Measurements from ENCODE around the gene RRP1B.

DNA sequence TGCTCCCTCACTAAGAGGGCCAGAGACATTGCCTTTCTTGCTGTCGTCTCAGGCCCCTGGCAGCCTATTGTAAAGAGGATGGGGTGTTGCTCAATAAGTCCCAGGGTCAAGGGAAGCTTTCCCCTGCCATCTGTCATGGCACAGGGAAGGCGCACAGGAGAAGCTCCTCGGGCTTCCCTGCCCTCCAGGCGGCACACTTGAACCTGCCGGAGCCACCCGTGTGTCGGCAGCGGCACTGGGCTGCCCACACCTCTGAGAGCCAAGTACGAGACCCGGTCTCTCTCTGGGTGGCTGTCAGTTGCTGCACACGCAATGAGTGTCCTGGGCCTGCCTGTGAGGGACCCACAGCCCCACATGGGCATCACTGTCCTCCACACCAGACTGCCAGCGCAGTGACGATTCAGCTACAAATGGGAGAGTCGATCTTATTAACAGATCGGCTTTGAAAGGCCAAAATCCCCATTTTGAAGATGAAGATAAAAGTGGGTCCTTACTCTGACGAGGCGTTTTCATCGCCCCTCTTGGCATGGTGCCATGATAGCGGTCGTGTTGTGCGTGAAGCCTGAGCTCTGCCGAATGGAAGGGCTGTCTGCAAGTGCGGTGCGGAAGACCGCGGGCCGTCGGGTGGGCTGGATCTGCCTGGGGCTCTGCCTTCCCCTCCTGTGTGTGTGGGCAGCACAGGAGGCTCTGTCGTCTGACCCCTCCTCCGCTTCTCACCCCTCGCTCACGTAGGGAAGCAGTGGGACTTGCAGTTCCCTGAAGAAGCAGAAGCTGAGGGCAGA lies 30.4 kb downstream of the RRP1B start:
- TF ChIP-seq, protein P1, sequence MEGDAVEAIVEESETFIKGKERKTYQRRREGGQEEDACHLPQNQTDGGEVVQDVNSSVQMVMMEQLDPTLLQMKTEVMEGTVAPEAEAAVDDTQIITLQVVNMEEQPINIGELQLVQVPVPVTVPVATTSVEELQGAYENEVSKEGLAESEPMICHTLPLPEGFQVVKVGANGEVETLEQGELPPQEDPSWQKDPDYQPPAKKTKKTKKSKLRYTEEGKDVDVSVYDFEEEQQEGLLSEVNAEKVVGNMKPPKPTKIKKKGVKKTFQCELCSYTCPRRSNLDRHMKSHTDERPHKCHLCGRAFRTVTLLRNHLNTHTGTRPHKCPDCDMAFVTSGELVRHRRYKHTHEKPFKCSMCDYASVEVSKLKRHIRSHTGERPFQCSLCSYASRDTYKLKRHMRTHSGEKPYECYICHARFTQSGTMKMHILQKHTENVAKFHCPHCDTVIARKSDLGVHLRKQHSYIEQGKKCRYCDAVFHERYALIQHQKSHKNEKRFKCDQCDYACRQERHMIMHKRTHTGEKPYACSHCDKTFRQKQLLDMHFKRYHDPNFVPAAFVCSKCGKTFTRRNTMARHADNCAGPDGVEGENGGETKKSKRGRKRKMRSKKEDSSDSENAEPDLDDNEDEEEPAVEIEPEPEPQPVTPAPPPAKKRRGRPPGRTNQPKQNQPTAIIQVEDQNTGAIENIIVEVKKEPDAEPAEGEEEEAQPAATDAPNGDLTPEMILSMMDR (conservative IDR thresholded peaks at IDR 0.05): no peak
- TF ChIP-seq EZH2 (IDR thresholded peaks at IDR 0.05; ENCODE audit: low read depth): no peak
